GM10266 (cell line): Measurements from ENCODE around the gene SBF2.
"Not testable (repeated sequence)": the region's sequence is repeated elsewhere in the genome, so short reads cannot be mapped to it uniquely, and the experiment has no call there.

Experiments used
- DNase-seq: peaks from one replicate; pipeline ENCODE4 v3.0.0; 2012; ENCODE audit errors: extremely low spot score
- CTCF ChIP-seq: IDR thresholded peaks from 2 replicates; pipeline ENCODE4 v1.5.1; 2012; ENCODE audit warnings: mild to moderate bottlenecking, low read depth; ENCODE audit not compliant: control insufficient read depth, insufficient read depth; ENCODE audit errors: missing control alignments

The SBF2 gene

GRCh38 chr11:9992306-9992705, 301.7 kb downstream of the SBF2 start:
- TF ChIP-seq CTCF, result no peak
- no peak for DNase-seq

- DNase-seq, result no peak
- TF ChIP-seq CTCF, result no peak
Observed at GRCh38 chr11:9990221-9990973, 303.6 kb downstream of the SBF2 start.

GRCh38 chr11:9987303-9987702, 306.7 kb downstream of the SBF2 start:
- not testable (repeated sequence) for DNase-seq

- no peak for DNase-seq
- no peak for TF ChIP-seq CTCF
Observed at GRCh38 chr11:9982796-9983579, 311.0 kb downstream of the SBF2 start.

- no peak for TF ChIP-seq CTCF
- no peak for DNase-seq
Observed at GRCh38 chr11:9982127-9982795, 311.8 kb downstream of the SBF2 start.

- DNase-seq, result no peak
- no peak for TF ChIP-seq CTCF
Observed at GRCh38 chr11:9980931-9981330, 313.1 kb downstream of the SBF2 start.

- no peak for DNase-seq
- no peak for TF ChIP-seq CTCF
Observed at GRCh38 chr11:9977554-9977953, 316.5 kb downstream of the SBF2 start.
